Neuronal stem cell (in vitro differentiated cells): ENCODE data around the gene BRINP1.

ENCODE experiments used
- DNase-seq: peaks from one replicate; pipeline ENCODE4 v3.0.0-alpha.2; 2013; ENCODE audit warnings: low spot score
- H2AFZ ChIP-seq: one replicate; pipeline ENCODE4 v1.6.1; 2013; ENCODE audit warnings: mild to moderate bottlenecking, low read length, inconsistent platforms
- H2AK5ac ChIP-seq: 2 replicates; pipeline ENCODE4 v1.6.1; 2013; ENCODE audit warnings: low read depth, mild to moderate bottlenecking, inconsistent platforms, low read length, moderate library complexity, mixed read lengths
- H2BK120ac ChIP-seq: 2 replicates; pipeline ENCODE4 v1.6.1; 2013; ENCODE audit warnings: low read depth, mild to moderate bottlenecking, inconsistent platforms, low read length, moderate library complexity, mixed read lengths
- H2BK12ac ChIP-seq: one replicate; pipeline ENCODE4 v1.6.1; 2013; ENCODE audit warnings: low read length, inconsistent platforms
- H2BK15ac ChIP-seq: 2 replicates; pipeline ENCODE4 v1.6.1; 2013; ENCODE audit warnings: mild to moderate bottlenecking, low read length, inconsistent platforms, mixed read lengths
- H2BK5ac ChIP-seq: one replicate; pipeline ENCODE4 v1.6.1; 2013; ENCODE audit warnings: inconsistent platforms, mild to moderate bottlenecking, low read length, moderate library complexity
- H3K14ac ChIP-seq: one replicate; pipeline ENCODE4 v1.6.1; 2013; ENCODE audit warnings: low read length, inconsistent platforms
- H3K18ac ChIP-seq: 2 replicates; pipeline ENCODE4 v1.6.1; 2013; ENCODE audit warnings: low read length, inconsistent platforms
- H3K23ac ChIP-seq: 2 replicates; pipeline ENCODE4 v1.6.1; 2013; ENCODE audit warnings: low read depth, mild to moderate bottlenecking, mixed read lengths, low read length, inconsistent platforms; ENCODE audit not compliant: poor library complexity
- H3K27ac ChIP-seq: replicated peaks from 3 replicates; pipeline ENCODE4 v1.5.1; 2013; ENCODE audit warnings: low read length, inconsistent platforms
- H3K27me3 ChIP-seq, 3 experiments: 2 replicates each; pipeline ENCODE4 v1.6.1; 2013; ENCODE audit warnings: low read length in 3 of 3, mild to moderate bottlenecking in 2 of 3, inconsistent platforms in 1 of 3, low read depth in 1 of 3, mixed read lengths in 1 of 3, moderate library complexity in 1 of 3; ENCODE audit not compliant: control insufficient read depth in 3 of 3, insufficient read depth in 3 of 3
- H3K36me3 ChIP-seq, 2 donors: replicated peaks in 1 of 2; 2 replicates each; pipeline ENCODE4 v1.6.1; 2013; ENCODE audit warnings: low read length in 2 of 2; ENCODE audit not compliant: control insufficient read depth in 2 of 2, insufficient read depth in 2 of 2
- H3K4ac ChIP-seq: 2 replicates; pipeline ENCODE4 v1.6.1; 2013; ENCODE audit warnings: inconsistent platforms, mild to moderate bottlenecking, low read length, moderate library complexity
- H3K4me1 ChIP-seq, 2 donors: 1 replicate in 1 of 2; 2 replicates in 1 of 2; pipeline ENCODE4 v1.6.1; 2013; ENCODE audit warnings: low read length in 2 of 2, low read depth in 1 of 2; ENCODE audit not compliant: control insufficient read depth in 2 of 2, insufficient read depth in 1 of 2
- H3K4me2 ChIP-seq: one replicate; pipeline ENCODE4 v1.6.1; 2013; ENCODE audit warnings: mild to moderate bottlenecking, low read length, inconsistent platforms; ENCODE audit not compliant: insufficient read depth, poor library complexity, severe bottlenecking
- H3K4me3 ChIP-seq, 2 donors: 2 replicates each; pipeline ENCODE4 v1.5.1; 2013; ENCODE audit warnings: low read length in 2 of 2, mild to moderate bottlenecking in 2 of 2, inconsistent platforms in 1 of 2, moderate library complexity in 1 of 2
- H3K79me1 ChIP-seq: one replicate; pipeline ENCODE4 v1.6.1; 2013; ENCODE audit warnings: low read depth, mild to moderate bottlenecking, inconsistent platforms, low read length, moderate library complexity
- H3K9ac ChIP-seq: one replicate; pipeline ENCODE4 v1.6.1; 2013; ENCODE audit warnings: mild to moderate bottlenecking, low read depth, low read length, inconsistent platforms; ENCODE audit not compliant: poor library complexity
- H3K9me3 ChIP-seq, 2 donors: replicated peaks in 1 of 2; 2 replicates each; pipeline versions ENCODE3 to v1.6.1; 2013; ENCODE audit warnings: low read length in 2 of 2, mild to moderate bottlenecking in 2 of 2, inconsistent platforms in 1 of 2, low read depth in 1 of 2, mixed read lengths in 1 of 2, moderate library complexity in 1 of 2; ENCODE audit not compliant: control insufficient read depth in 2 of 2, insufficient read depth in 1 of 2
- H4K8ac ChIP-seq: one replicate; pipeline ENCODE4 v1.6.1; 2013; ENCODE audit warnings: low read depth, mild to moderate bottlenecking, inconsistent platforms, low read length, moderate library complexity
- H4K91ac ChIP-seq: one replicate; pipeline ENCODE4 v1.6.1; 2013; ENCODE audit warnings: low read length, low read depth, mild to moderate bottlenecking, inconsistent platforms; ENCODE audit not compliant: poor library complexity
- WGBS, 2 donors: extraction: QIAGEN DNeasy Blood & Tissue Kit; methylation state at CpG; one replicate each; pipeline ENCODE4 v1.1.7; 2013; ENCODE audit warnings: missing lambda C conversion rate in 2 of 2, mixed read lengths in 1 of 2; ENCODE audit not compliant: insufficient read length in 2 of 2, insufficient replicate concordance in 1 of 2; ENCODE audit errors: extremely low coverage in 2 of 2; 5-methylcytosine and 5-hydroxymethylcytosine counted together

The BRINP1 gene

GRCh38 chr9:119284118-119284517, 85.1 kb downstream of the BRINP1 start:
- Histone ChIP-seq H3K18ac (no peak overlapping the region), H3K9me3 (no peaks in the 10 kb centered on the region), H3K4me1 (peaks cover 0 to 9% of the 10 kb centered on the region in 2 donors), H2BK5ac (no peak overlapping the region), H3K14ac (no peak overlapping the region), H4K8ac (no peak overlapping the region), H3K36me3 (no peaks in the 10 kb centered on the region), H3K23ac (no peak overlapping the region), H4K91ac (no peak overlapping the region), H2AFZ (no peak overlapping the region), H2BK12ac (no peak overlapping the region), H3K4me2 (no peak overlapping the region), H3K4ac (no peak overlapping the region), H3K27ac (no peak overlapping the region), H3K4me3 (no peak overlapping the region), H2BK15ac (no peak overlapping the region), H3K79me1 (no peaks in the 10 kb centered on the region), H3K27me3 (peaks cover 0 to 2% (median 0%) of the 10 kb centered on the region in 3 experiments), H2BK120ac (no peak overlapping the region), H3K9ac (no peak overlapping the region), H2AK5ac (no peak overlapping the region)
- no CpG with 5 or more reads among the region's 4 CpGs for WGBS, 2 donors
- no peak for DNase-seq

- no peak for DNase-seq
- Histone ChIP-seq H3K4ac (no peak overlapping the region), H3K23ac (no peak overlapping the region), H3K27me3 (peaks cover 0 to 2% (median 0%) of the 10 kb centered on the region in 3 experiments), H3K9ac (no peak overlapping the region), H2BK120ac (no peak overlapping the region), H2AK5ac (no peak overlapping the region), H2BK15ac (no peak overlapping the region), H2AFZ (no peak overlapping the region), H3K36me3 (no peaks in the 10 kb centered on the region), H4K91ac (no peak overlapping the region), H2BK5ac (no peak overlapping the region), H3K4me2 (peak overlapping the region; percentile 37), H4K8ac (no peak overlapping the region), H3K27ac (no peak overlapping the region), H3K9me3 (no peaks in the 10 kb centered on the region), H3K4me3 (no peak overlapping the region), H2BK12ac (no peak overlapping the region), H3K18ac (no peak overlapping the region), H3K79me1 (no peaks in the 10 kb centered on the region), H3K14ac (no peak overlapping the region), H3K4me1 (peaks cover 0 to 9% of the 10 kb centered on the region in 2 donors)
- WGBS, 2 donors: no CpG with 5 or more reads among the region's 18 CpGs
These were observed 86.0 kb downstream of the BRINP1 start for GRCh38 chr9:119283078-119283794.

GRCh38 chr9:119282476-119283077, 86.7 kb downstream of the BRINP1 start:
- no peak overlapping the region for H3K4ac ChIP-seq
- peak overlapping the region; percentile 37 for H3K4me2 ChIP-seq

DNA sequence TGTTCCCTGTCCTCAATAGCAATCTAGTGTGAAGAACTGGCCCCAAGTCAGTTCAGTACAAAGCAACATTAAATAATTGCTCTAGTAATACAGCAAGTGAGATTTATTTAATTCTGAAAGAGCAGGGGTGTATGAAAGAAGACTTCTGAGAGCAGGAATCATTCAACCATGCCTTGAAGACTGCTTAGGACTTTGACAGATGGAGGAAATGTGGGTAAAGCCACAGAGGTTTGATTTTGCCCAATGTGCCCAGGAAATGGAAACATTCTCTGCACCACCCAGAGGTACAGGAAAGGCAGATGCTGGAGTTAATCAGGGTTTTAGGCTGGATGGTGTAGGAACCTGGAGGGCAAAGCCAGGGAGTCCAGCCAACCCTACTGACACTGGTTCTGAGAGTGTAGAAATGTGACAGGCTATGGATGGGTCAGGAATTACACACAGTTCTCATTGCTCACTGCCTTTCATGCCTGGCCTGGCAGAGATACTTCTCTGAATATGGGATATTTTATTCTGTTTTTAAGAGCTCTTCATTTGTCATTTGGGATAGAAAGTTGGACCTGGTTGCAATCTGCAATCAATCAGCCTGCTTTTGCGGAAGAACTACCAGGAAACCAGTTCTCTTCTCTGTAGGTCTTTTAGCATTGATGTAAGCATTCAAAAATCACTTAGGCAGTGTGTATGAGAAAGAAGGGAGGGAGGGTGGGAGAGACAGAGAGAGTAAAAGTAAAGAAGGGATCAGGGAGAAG, 88.3 kb downstream of the BRINP1 start:
- WGBS, 2 donors: no CpG with 5 or more reads among the region's 1 CpG

More at GRCh38 chr9:119282476-119283077, 86.7 kb downstream of the BRINP1 start:
- DNase-seq: no peak
- no peak overlapping the region for H3K23ac ChIP-seq
- no peak overlapping the region for H3K9ac ChIP-seq
- H3K36me3 ChIP-seq: no peaks in the 10 kb centered on the region
- WGBS, 2 donors: no CpG with 5 or more reads among the region's 6 CpGs
- H4K8ac ChIP-seq: no peak overlapping the region
- H3K79me1 ChIP-seq: no peaks in the 10 kb centered on the region
- no peak overlapping the region for H2BK5ac ChIP-seq
- no peak overlapping the region for H2AFZ ChIP-seq
- H3K14ac ChIP-seq: no peak overlapping the region
- H3K27me3 ChIP-seq: peaks cover 0 to 2% (median 0%) of the 10 kb centered on the region in 3 experiments
- H3K18ac ChIP-seq: no peak overlapping the region
- H3K9me3 ChIP-seq: no peaks in the 10 kb centered on the region
- no peak overlapping the region for H3K27ac ChIP-seq
- H3K4me3 ChIP-seq: no peak overlapping the region
- no peak overlapping the region for H2BK15ac ChIP-seq
- no peak overlapping the region for H2BK120ac ChIP-seq
- H2BK12ac ChIP-seq: no peak overlapping the region
- no peak overlapping the region for H4K91ac ChIP-seq
- no peak overlapping the region for H2AK5ac ChIP-seq
- H3K4me1 ChIP-seq: peaks cover 0 to 10% of the 10 kb centered on the region in 2 donors

More for the DNA sequence above, 88.3 kb downstream of the BRINP1 start:
- Histone ChIP-seq H2BK12ac (no peak overlapping the region), H3K9me3 (no peaks in the 10 kb centered on the region), H3K79me1 (no peaks in the 10 kb centered on the region), H4K91ac (no peak overlapping the region), H3K9ac (no peak overlapping the region), H2BK15ac (no peak overlapping the region), H2AFZ (no peak overlapping the region), H2BK5ac (no peak overlapping the region), H3K14ac (no peak overlapping the region), H2BK120ac (no peak overlapping the region), H3K27me3 (peaks cover 0 to 2% (median 0%) of the 10 kb centered on the region in 3 experiments), H3K4ac (no peak overlapping the region), H3K23ac (no peak overlapping the region), H3K18ac (no peak overlapping the region), H3K4me1 (peaks cover 0 to 10% of the 10 kb centered on the region in 2 donors), H3K4me3 (no peak overlapping the region), H2AK5ac (no peak overlapping the region), H3K36me3 (no peaks in the 10 kb centered on the region), H4K8ac (no peak overlapping the region), H3K27ac (no peak overlapping the region), H3K4me2 (no peak overlapping the region)
- DNase-seq: no peak
